GM12878 (cell line): ENCODE results near the gene TNS4. TPM values are rescaled to one million over a fixed set of nuclear protein-coding genes. Genes with fewer than 3 reads are reported as not detected.

ENCODE experiments used
- ATAC-seq: fragments of 200-7000 bp; cut with Tn5 transposase; 3 replicates; pipeline ENCODE4 v1.9.1; 2020; ENCODE audit warnings: mild to moderate bottlenecking, moderate library complexity
- BruUV-seq: library from RNA; stranded (reverse); fragments of 400-500 nt; replicated peaks from 2 replicates; lab custom pipeline; 2021; lab: Mats Ljungman, UMichigan
- CTCF ChIA-PET: fragments of 300-600 bp; sonication (Branson Sonifier 250); formaldehyde crosslinking; extraction: SDS; loops from one replicate; lab custom pipeline; 2021; ENCODE audit warnings: inconsistent platforms; lab: Yijun Ruan, JAX
- POLR2A ChIA-PET: fragments of 350-600 bp; formaldehyde crosslinking; extraction: SDS; loops from one replicate; lab custom pipeline; 2021; ENCODE audit warnings: inconsistent platforms; lab: Charles Lee
- RAD21 ChIA-PET: fragments of 300-600 bp; sonication (Branson Sonifier 250); formaldehyde crosslinking; loops from one replicate; lab custom pipeline; 2023; ENCODE audit warnings: antibody characterized with exemption; ENCODE audit not compliant: unreplicated experiment; lab: Charles Lee
- SMC1A ChIA-PET: fragments of 300-600 bp; sonication (Branson Sonifier 250); formaldehyde crosslinking; loops from one replicate; lab custom pipeline; 2023; ENCODE audit not compliant: unreplicated experiment, uncharacterized antibody; lab: Charles Lee
- DNase-seq: peaks from one replicate; pipeline ENCODE4 v3.0.0-alpha.2; 2011; ENCODE audit warnings: low read depth, low spot score
- FAIRE-seq: peaks from 3 replicates; lab custom pipeline; 2011; peaks lifted over from hg19 to GRCh38; lab: Jason Lieb, UNC
- H2AFZ ChIP-seq: 2 replicates; pipeline ENCODE4 v1.6.0; 2011; ENCODE audit warnings: low read depth, low read length, control low read depth; ENCODE audit not compliant: control insufficient read depth
- H3K27ac ChIP-seq: 2 replicates; pipeline ENCODE4 v1.5.1; 2011; ENCODE audit warnings: control low read depth; ENCODE audit not compliant: control insufficient read depth, insufficient read depth
- H3K27me3 ChIP-seq, 2 experiments: replicated peaks in 1 of 2; 2 replicates each; pipeline versions ENCODE4 v1.6.0 to v1.6.1; 2011; ENCODE audit warnings: low read length in 1 of 2; ENCODE audit not compliant: control insufficient read depth in 2 of 2, insufficient read depth in 2 of 2
- H3K36me3 ChIP-seq, 2 experiments: 2 replicates each; pipeline ENCODE4 v1.5.1; 2011; ENCODE audit warnings: low read length in 1 of 2; ENCODE audit not compliant: control insufficient read depth in 2 of 2, insufficient read depth in 2 of 2
- H3K4me1 ChIP-seq: 2 replicates; pipeline ENCODE4 v1.6.1; 2011; ENCODE audit warnings: mild to moderate bottlenecking, low read length, moderate library complexity, mixed read lengths; ENCODE audit not compliant: control insufficient read depth, insufficient read depth
- H3K4me2 ChIP-seq: 2 replicates; pipeline ENCODE4 v1.6.0; 2011; ENCODE audit warnings: control low read depth; ENCODE audit not compliant: control insufficient read depth, insufficient read depth
- H3K4me3 ChIP-seq: fragments of 200-600 bp; sonication (generic); 2 replicates; pipeline ENCODE4 v1.5.1; 2016
- H3K79me2 ChIP-seq: 2 replicates; pipeline ENCODE4 v1.6.0; 2011; ENCODE audit warnings: low read length; ENCODE audit not compliant: control insufficient read depth, insufficient read depth
- H3K9ac ChIP-seq: 2 replicates; pipeline ENCODE4 v1.8.0; 2011; ENCODE audit warnings: low read length, control low read depth, mixed read lengths; ENCODE audit not compliant: control insufficient read depth, insufficient read depth
- H3K9me3 ChIP-seq: replicated peaks from 3 replicates; pipeline ENCODE4 v1.5.1; 2011; ENCODE audit warnings: mild to moderate bottlenecking, low read length; ENCODE audit not compliant: control insufficient read depth, insufficient read depth
- H4K20me1 ChIP-seq: 2 replicates; pipeline ENCODE4 v1.6.0; 2011; ENCODE audit not compliant: control insufficient read depth, insufficient read depth
- CBX5 ChIP-seq: sonication (generic); IDR thresholded peaks from 2 replicates; pipeline ENCODE4 v1.6.1; 2016; ENCODE audit warnings: low read depth, moderate library complexity, mild to moderate bottlenecking, inconsistent platforms
- JUNB ChIP-seq: IDR thresholded peaks from 2 replicates; pipeline ENCODE4 v1.6.1; 2016; ENCODE audit warnings: antibody characterized with exemption, mild to moderate bottlenecking
- MAX ChIP-seq: IDR thresholded peaks from 2 replicates; pipeline ENCODE4 v1.6.1; 2012; ENCODE audit warnings: low read depth, low read length, improper control_type of control experiment
- MXI1 ChIP-seq: fragments of 150-350 bp; IDR thresholded peaks from 2 replicates; pipeline ENCODE4 v1.6.1; 2011; ENCODE audit warnings: low read depth, mild to moderate bottlenecking, inconsistent platforms, low read length, improper control_type of control experiment
- POU2F2 ChIP-seq: IDR thresholded peaks from 3 replicates; pipeline ENCODE4 v1.6.1; 2011; ENCODE audit warnings: low read depth, mild to moderate bottlenecking, low read length, borderline replicate concordance
- TBL1XR1 ChIP-seq: IDR thresholded peaks from 2 replicates; pipeline ENCODE4 v1.6.1; 2012; ENCODE audit warnings: low read depth, low read length, improper control_type of control experiment
- ZBTB4 ChIP-seq: fragments of 450-650 bp; formaldehyde crosslinking; IDR thresholded peaks from 2 replicates; pipeline ENCODE4 v1.4.0; 2022; ENCODE audit warnings: mild to moderate bottlenecking, moderate library complexity
- ZNF274 ChIP-seq: IDR thresholded peaks from one replicate; pipeline ENCODE4 v1.8.0; 2011; ENCODE audit not compliant: insufficient read length, insufficient read depth
- WGBS: methylation state at CpG from one replicate; pipeline ENCODE4 v1.1.6; 2016; ENCODE audit warnings: low lambda C conversion rate; ENCODE audit not compliant: insufficient replicate concordance, insufficient coverage; ENCODE audit errors: missing lambda C conversion rate; 5-methylcytosine and 5-hydroxymethylcytosine counted together
- in situ Hi-C: fragments of 300-500 bp; cut with MboI; formaldehyde crosslinking; loops from 9 replicates; pipeline ENCODE4 v1.14.3; 2018; ENCODE audit warnings: mixed read lengths
- intact Hi-C: fragments of 100-400 bp; cut with micrococcal nuclease; formaldehyde crosslinking; loops from one replicate; pipeline ENCODE4 v1.14.2; 2022; ENCODE audit not compliant: unreplicated experiment
- polyA plus RNA-seq, 11 experiments: library from polyadenylated mRNA; depleted of rRNA in 4 of 11; unstranded in 6 of 11; stranded (reverse) in 5 of 11; fragments of >200 nt; fragmentation: Nextera tagmentation in 4 of 11; fragmentation: Illumina TruSeq in 1 of 11; extraction: Ambion mirVana in 4 of 11; extraction: Trizol in 1 of 11; gene quantifications; 1 replicate in 1 of 11; 2 replicates in 10 of 11; pipeline versions ENCODE4 v1.2.1 to v1.2.3, GENCODE V29; 2011 to 2016; ENCODE audit warnings: inconsistent platforms in 2 of 11, missing spikeins in 2 of 11, low read depth in 1 of 11
- total RNA-seq, 4 experiments: library from RNA; depleted of rRNA in 3 of 4; stranded (reverse); fragments of >200 nt in 3 of 4; fragmentation: Illumina TruSeq in 1 of 4; extraction: Trizol in 1 of 4; gene quantifications; 2 replicates each; pipeline versions ENCODE4 v1.2.1 to v1.2.3, GENCODE V29; 2013 to 2021
- TF ChIP-seq, protein P1 (sequence below): IDR thresholded peaks from 2 replicates; pipeline ENCODE4 v1.6.1; 2011; ENCODE audit warnings: borderline replicate concordance, low read depth, mild to moderate bottlenecking, moderate library complexity, mixed read lengths, low read length; ENCODE audit not compliant: insufficient read depth; ENCODE audit errors: extremely low read length
- TF ChIP-seq, protein P2 (sequence below): fragments of 450-650 bp; conservative IDR thresholded peaks from 2 replicates; pipeline ENCODE4 v1.6.1; 2017; ENCODE audit warnings: mild to moderate bottlenecking, moderate library complexity
- TF ChIP-seq, protein P3 (sequence below): IDR thresholded peaks from 2 replicates; pipeline ENCODE4 v1.6.1; 2011; ENCODE audit warnings: low read depth, low read length, improper control_type of control experiment, borderline replicate concordance
- TF ChIP-seq, protein P4 (sequence below), 3 experiments: IDR thresholded peaks in 2 of 3; conservative IDR thresholded peaks in 1 of 3; 2 replicates each; pipeline ENCODE4 v1.5.1; 2011; ENCODE audit warnings: low read depth in 3 of 3, low read length in 3 of 3, mild to moderate bottlenecking in 3 of 3, control low read depth in 2 of 3, moderate library complexity in 2 of 3, inconsistent platforms in 1 of 3, mixed read lengths in 1 of 3; ENCODE audit not compliant: control insufficient read depth in 2 of 3, insufficient read depth in 1 of 3; ENCODE audit errors: extremely low read depth in 1 of 3

Gene TNS4
- total and polyA plus RNA-seq, 10 of the 15 experiments (the other 5 are each of a cell fraction or from before 2014, with no cell fraction given) = 0.10 to 0.90 (median 0.68) TPM; not detected in 2

DNA sequence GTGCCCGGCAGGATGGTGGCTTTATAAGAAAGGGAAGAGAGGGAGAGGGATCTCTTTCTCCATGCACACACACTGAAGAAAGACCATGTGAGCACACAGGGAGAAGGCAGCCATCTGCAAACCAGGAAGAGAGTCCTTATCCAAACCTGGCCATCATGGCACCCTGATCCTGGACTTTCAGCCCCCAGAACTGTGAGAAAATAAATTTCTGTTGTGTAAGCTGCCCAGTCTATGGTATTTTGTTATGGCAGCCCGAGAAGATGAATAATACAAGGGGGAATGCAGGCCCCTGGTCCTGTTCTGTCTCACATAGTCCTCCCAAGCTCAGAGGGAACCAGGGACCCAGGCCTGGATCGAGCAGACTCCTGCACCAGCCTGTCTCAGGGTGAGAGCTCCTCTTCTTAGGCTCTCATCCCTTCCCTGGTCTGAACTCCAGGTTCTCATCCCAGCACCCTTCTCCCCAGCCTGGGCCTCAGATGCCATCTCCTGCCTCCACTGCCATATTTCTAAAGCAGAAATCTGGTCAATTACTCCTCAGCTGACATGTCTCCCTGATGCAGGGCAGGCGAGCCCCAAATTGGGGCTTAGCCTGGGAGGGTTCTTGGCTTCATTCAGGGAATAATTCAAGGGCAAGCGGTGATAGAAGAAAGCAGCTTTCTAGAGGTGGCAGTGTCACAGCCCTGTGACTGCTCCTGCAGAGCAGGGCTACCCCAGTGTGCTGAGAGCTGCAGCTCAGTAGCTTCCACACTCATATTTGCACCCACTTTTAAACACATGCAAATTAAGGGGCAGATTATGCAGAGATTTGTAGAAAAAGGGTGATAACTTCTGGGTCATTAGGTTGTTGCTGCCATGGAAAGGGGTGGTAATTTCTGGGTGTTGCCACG is 29.3 kb downstream of the TNS4 start:
- Histone ChIP-seq H4K20me1 (no peaks in the 10 kb centered on the region), H3K4me3 (no peak overlapping the region), H3K9ac (no peak overlapping the region), H3K9me3 (no peaks in the 10 kb centered on the region), H3K4me2 (no peak overlapping the region), H3K27ac (no peak overlapping the region), H3K27me3 (no peaks in the 10 kb centered on the region), H3K36me3 (no peaks in the 10 kb centered on the region), H3K4me1 (no peaks in the 10 kb centered on the region), H3K79me2 (no peaks in the 10 kb centered on the region), H2AFZ (no peak overlapping the region)
- BruUV-seq = no TSS peak
- intact Hi-C loops (no loop called here), in situ Hi-C loops (no loop called here)
- CTCF ChIA-PET = interaction anchor here (0.9 to 1.9 kb wide), 6 partner anchors 24 to 74 kb away, joined by 3 to 5 read pairs (median 4); no protein-coding TSS in a partner anchor
- WGBS = 43% methylated on average over 6 of the region's 6 CpGs
- RAD21 ChIA-PET = interaction anchor here (0.5 to 0.7 kb wide), 2 partner anchors 61 to 75 kb away, joined by 3 read pairs; no protein-coding TSS in a partner anchor
- SMC1A ChIA-PET = interaction anchor here (0.9 to 1.5 kb wide), 2 partner anchors 24 to 25 kb away, joined by 3 read pairs; no protein-coding TSS in a partner anchor
- POLR2A ChIA-PET = no interaction called here
- ATAC-seq (no peak), FAIRE-seq (no peak), DNase-seq (no peak)
- TF ChIP-seq, protein P1, sequence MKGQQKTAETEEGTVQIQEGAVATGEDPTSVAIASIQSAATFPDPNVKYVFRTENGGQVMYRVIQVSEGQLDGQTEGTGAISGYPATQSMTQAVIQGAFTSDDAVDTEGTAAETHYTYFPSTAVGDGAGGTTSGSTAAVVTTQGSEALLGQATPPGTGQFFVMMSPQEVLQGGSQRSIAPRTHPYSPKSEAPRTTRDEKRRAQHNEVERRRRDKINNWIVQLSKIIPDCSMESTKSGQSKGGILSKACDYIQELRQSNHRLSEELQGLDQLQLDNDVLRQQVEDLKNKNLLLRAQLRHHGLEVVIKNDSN = no peak
- TF ChIP-seq ZNF274 (no peak), POU2F2 (no peak), JUNB (no peak), ZBTB4 (CRISPR knock-in tag) (no peak), TBL1XR1 (no peak), MXI1 (no peak), MAX (no peak), CBX5 (no peak)
- TF ChIP-seq, protein P2, sequence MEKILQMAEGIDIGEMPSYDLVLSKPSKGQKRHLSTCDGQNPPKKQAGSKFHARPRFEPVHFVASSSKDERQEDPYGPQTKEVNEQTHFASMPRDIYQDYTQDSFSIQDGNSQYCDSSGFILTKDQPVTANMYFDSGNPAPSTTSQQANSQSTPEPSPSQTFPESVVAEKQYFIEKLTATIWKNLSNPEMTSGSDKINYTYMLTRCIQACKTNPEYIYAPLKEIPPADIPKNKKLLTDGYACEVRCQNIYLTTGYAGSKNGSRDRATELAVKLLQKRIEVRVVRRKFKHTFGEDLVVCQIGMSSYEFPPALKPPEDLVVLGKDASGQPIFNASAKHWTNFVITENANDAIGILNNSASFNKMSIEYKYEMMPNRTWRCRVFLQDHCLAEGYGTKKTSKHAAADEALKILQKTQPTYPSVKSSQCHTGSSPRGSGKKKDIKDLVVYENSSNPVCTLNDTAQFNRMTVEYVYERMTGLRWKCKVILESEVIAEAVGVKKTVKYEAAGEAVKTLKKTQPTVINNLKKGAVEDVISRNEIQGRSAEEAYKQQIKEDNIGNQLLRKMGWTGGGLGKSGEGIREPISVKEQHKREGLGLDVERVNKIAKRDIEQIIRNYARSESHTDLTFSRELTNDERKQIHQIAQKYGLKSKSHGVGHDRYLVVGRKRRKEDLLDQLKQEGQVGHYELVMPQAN = no peak
- TF ChIP-seq, protein P3, sequence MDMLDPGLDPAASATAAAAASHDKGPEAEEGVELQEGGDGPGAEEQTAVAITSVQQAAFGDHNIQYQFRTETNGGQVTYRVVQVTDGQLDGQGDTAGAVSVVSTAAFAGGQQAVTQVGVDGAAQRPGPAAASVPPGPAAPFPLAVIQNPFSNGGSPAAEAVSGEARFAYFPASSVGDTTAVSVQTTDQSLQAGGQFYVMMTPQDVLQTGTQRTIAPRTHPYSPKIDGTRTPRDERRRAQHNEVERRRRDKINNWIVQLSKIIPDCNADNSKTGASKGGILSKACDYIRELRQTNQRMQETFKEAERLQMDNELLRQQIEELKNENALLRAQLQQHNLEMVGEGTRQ = no peak
- TF ChIP-seq, protein P4, sequence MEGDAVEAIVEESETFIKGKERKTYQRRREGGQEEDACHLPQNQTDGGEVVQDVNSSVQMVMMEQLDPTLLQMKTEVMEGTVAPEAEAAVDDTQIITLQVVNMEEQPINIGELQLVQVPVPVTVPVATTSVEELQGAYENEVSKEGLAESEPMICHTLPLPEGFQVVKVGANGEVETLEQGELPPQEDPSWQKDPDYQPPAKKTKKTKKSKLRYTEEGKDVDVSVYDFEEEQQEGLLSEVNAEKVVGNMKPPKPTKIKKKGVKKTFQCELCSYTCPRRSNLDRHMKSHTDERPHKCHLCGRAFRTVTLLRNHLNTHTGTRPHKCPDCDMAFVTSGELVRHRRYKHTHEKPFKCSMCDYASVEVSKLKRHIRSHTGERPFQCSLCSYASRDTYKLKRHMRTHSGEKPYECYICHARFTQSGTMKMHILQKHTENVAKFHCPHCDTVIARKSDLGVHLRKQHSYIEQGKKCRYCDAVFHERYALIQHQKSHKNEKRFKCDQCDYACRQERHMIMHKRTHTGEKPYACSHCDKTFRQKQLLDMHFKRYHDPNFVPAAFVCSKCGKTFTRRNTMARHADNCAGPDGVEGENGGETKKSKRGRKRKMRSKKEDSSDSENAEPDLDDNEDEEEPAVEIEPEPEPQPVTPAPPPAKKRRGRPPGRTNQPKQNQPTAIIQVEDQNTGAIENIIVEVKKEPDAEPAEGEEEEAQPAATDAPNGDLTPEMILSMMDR (IDR thresholded peaks at IDR 0.05 in 2 of 3, conservative IDR thresholded peaks at IDR 0.05 in 1 of 3; ENCODE audit: control insufficient read depth in 2 of 3, extremely low read depth in 1 of 3, insufficient read depth in 1 of 3, low read depth in 3 of 3, low read length in 3 of 3) = no peak
